SU-DHL-6 (cell line): ENCODE data around the gene GRAP2.

Source experiments
- H2AFZ ChIP-seq: fragments of 200-600 bp; sonication (generic); 2 replicates; pipeline ENCODE4 v1.6.1; 2014; ENCODE audit warnings: low read depth, mild to moderate bottlenecking, moderate library complexity, mixed read lengths, antibody characterized with exemption, low read length; ENCODE audit not compliant: severe bottlenecking
- H3F3A ChIP-seq: fragments of 200-600 bp; shearing (Covaris generic); 2 replicates; pipeline ENCODE4 v1.6.0; 2016; ENCODE audit warnings: antibody characterized with exemption, mild to moderate bottlenecking; ENCODE audit not compliant: insufficient read depth
- H3K27ac ChIP-seq: fragments of 200-600 bp; sonication (generic); 2 replicates; pipeline ENCODE4 v1.5.1; 2016; ENCODE audit warnings: low read depth, mild to moderate bottlenecking, low read length, moderate library complexity, mixed read lengths
- H3K27me3 ChIP-seq: fragments of 200-600 bp; sonication (generic), shearing (Covaris generic); 2 replicates; pipeline ENCODE4 v1.6.0; 2014; ENCODE audit warnings: mild to moderate bottlenecking, low read length
- H3K36me3 ChIP-seq: fragments of 200-600 bp; sonication (generic); 2 replicates; pipeline ENCODE4 v1.6.1; 2014; ENCODE audit warnings: mild to moderate bottlenecking, low read length, mixed read lengths
- H3K4me2 ChIP-seq: fragments of 300-600, 200-600 bp; shearing (Covaris generic), sonication (generic); 2 replicates; pipeline ENCODE4 v1.6.0; 2014; ENCODE audit warnings: low read length, low read depth, mild to moderate bottlenecking; ENCODE audit not compliant: poor library complexity, severe bottlenecking
- H3K4me3 ChIP-seq: fragments of 200-600 bp; sonication (generic); 2 replicates; pipeline ENCODE4 v1.5.1; 2014; ENCODE audit warnings: antibody characterized with exemption, low read length, mild to moderate bottlenecking, mixed read lengths; ENCODE audit not compliant: insufficient read depth, poor library complexity, severe bottlenecking
- H3K79me2 ChIP-seq: fragments of 200-600 bp; sonication (generic); 2 replicates; pipeline ENCODE4 v1.6.1; 2014; ENCODE audit warnings: mild to moderate bottlenecking, low read length, moderate library complexity; ENCODE audit not compliant: insufficient read depth
- H3K9ac ChIP-seq: fragments of 200-600 bp; sonication (generic); 2 replicates; pipeline ENCODE4 v1.7.0; 2014; ENCODE audit warnings: mild to moderate bottlenecking, low read length
- H3K9me2 ChIP-seq: fragments of 200-600 bp; sonication (generic); replicated peaks from 2 replicates; pipeline ENCODE4 v1.6.1; 2014; ENCODE audit warnings: low read length; ENCODE audit not compliant: insufficient read depth
- H3K9me3 ChIP-seq: fragments of 200-600 bp; sonication (generic); 2 replicates; pipeline ENCODE4 v1.6.1; 2014; ENCODE audit warnings: low read length, mixed read lengths; ENCODE audit not compliant: insufficient read depth
- H4K20me1 ChIP-seq: fragments of 200-600 bp; sonication (generic); 2 replicates; pipeline ENCODE4 v1.6.1; 2014; ENCODE audit warnings: low read depth, mild to moderate bottlenecking, antibody characterized with exemption, low read length, moderate library complexity, mixed read lengths
- EZH2phosphoT487 ChIP-seq: fragments of 200-600 bp; sonication (generic), shearing (Covaris generic); conservative IDR thresholded peaks from 2 replicates; pipeline ENCODE4 v1.6.1; 2018; ENCODE audit warnings: mild to moderate bottlenecking, antibody characterized with exemption, low read length, moderate library complexity, mixed read lengths
- TF ChIP-seq, protein P1 (sequence below): fragments of 200-600 bp; sonication (generic); IDR thresholded peaks from one replicate; pipeline ENCODE4 v1.5.1; 2017; ENCODE audit warnings: antibody characterized with exemption, mild to moderate bottlenecking, low read length, moderate library complexity; ENCODE audit not compliant: insufficient read depth, poor library complexity, severe bottlenecking

The GRAP2 gene

DNA sequence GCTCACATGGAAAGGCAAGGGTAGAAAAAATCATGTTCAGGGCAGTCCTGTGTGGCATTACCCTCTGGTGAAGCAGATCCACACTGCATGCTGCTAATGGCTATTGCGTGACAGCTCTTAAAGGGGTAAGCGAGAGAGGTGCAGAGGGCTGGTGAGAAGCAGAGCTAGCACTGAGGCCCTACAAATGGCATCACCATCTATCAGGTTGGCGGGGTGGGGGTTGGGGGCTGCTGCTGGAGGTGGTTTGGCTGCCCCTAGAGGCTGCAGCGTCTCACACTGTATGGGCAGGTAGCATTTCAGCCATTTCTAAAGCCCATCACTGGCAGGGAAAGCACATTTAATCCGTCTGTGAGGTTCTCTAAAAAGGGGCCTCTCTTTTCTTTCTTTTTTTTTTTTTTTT lies 42.5 kb downstream of the GRAP2 start:
- no peaks in the 10 kb centered on the region for H3K79me2 ChIP-seq
- no peaks in the 10 kb centered on the region for H3K36me3 ChIP-seq
- no peaks in the 10 kb centered on the region for H4K20me1 ChIP-seq
- TF ChIP-seq, protein P1, sequence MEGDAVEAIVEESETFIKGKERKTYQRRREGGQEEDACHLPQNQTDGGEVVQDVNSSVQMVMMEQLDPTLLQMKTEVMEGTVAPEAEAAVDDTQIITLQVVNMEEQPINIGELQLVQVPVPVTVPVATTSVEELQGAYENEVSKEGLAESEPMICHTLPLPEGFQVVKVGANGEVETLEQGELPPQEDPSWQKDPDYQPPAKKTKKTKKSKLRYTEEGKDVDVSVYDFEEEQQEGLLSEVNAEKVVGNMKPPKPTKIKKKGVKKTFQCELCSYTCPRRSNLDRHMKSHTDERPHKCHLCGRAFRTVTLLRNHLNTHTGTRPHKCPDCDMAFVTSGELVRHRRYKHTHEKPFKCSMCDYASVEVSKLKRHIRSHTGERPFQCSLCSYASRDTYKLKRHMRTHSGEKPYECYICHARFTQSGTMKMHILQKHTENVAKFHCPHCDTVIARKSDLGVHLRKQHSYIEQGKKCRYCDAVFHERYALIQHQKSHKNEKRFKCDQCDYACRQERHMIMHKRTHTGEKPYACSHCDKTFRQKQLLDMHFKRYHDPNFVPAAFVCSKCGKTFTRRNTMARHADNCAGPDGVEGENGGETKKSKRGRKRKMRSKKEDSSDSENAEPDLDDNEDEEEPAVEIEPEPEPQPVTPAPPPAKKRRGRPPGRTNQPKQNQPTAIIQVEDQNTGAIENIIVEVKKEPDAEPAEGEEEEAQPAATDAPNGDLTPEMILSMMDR, result no peak
- no peak for TF ChIP-seq EZH2phosphoT487
- no peaks in the 10 kb centered on the region for H3F3A ChIP-seq
- H3K9ac ChIP-seq, result no peak overlapping the region
- H3K4me2 ChIP-seq, result no peak overlapping the region
- no peaks in the 10 kb centered on the region for H3K27me3 ChIP-seq
- H2AFZ ChIP-seq, result no peak overlapping the region
- H3K27ac ChIP-seq, result no peak overlapping the region
- H3K9me3 ChIP-seq, result no peaks in the 10 kb centered on the region
- no peaks in the 10 kb centered on the region for H3K9me2 ChIP-seq
- no peak overlapping the region for H3K4me3 ChIP-seq

DNA sequence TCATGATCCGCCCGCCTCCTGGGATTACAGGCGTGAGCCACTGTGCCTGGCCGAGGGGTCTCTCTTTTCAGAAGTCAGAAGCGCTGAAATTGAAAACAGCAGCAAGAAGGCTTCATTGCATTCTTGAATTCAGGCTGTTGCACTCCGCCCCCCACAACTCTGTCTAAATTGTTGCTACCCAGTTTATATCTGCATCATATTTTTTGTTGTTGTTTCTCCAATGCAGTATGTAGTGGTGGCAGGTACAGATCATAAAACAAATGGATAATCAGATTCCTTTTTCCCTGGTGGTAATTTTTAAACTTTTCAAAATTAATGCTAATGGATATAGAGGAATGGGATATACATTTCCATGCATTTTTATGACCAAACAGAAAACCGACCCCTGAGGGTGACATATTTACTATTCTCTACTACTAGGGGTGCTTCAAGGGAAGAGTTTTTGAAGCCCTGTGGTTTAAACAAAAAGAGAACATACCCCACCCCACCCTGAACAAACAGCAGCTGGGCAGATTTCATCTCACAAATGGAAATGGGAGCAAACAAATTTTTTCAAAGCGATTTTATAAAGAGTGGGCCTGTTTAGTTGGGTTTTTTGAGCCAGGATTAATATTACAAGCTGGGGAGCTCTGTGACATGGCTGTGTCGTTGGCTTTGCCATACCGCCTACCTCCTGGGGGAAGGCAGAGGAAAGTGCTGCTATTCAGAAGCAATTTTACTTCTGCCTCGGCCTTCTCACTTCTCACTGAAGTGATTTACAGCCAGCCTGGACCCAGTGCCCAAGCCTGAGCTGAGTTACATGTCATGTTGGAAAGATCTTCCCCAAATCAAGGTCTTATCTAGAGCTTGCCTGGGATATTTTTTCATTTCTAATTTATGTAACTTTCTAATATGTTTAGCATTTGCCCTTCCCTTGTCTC lies 43.3 kb downstream of the GRAP2 start:
- Histone ChIP-seq H4K20me1 (no peaks in the 10 kb centered on the region), H3K4me2 (no peak overlapping the region), H3K27ac (no peak overlapping the region), H3K9me2 (no peaks in the 10 kb centered on the region), H3K27me3 (no peaks in the 10 kb centered on the region), H3F3A (no peaks in the 10 kb centered on the region), H3K36me3 (no peaks in the 10 kb centered on the region), H3K9ac (no peak overlapping the region), H2AFZ (no peak overlapping the region), H3K4me3 (no peak overlapping the region), H3K79me2 (no peaks in the 10 kb centered on the region), H3K9me3 (no peaks in the 10 kb centered on the region)
- TF ChIP-seq, protein P1, result no peak
- no peak for TF ChIP-seq EZH2phosphoT487

DNA sequence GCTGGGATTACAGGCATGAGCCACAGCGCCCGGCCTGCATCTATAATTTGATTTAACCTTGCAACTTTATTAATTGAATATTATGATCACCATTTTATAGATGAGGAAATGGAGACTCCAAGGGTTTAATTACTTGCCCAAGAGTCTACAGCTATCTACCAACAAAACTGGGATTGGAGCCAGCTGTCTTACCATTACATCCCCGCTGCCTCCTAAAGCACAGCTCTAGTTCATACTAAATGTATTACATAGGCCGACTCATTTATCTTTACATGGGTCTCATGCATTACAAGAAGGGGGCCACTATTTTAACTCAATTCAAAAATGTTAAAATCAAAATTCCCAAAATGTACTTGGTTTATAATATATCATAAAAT lies 45.2 kb downstream of the GRAP2 start:
- H3K4me2 ChIP-seq, result no peak overlapping the region

More for the DNA sequence above, 45.2 kb downstream of the GRAP2 start:
- Histone ChIP-seq H3K79me2 (no peaks in the 10 kb centered on the region), H2AFZ (no peak overlapping the region), H3K9ac (no peak overlapping the region), H4K20me1 (no peaks in the 10 kb centered on the region), H3K36me3 (no peaks in the 10 kb centered on the region), H3K27me3 (no peaks in the 10 kb centered on the region), H3K4me3 (no peak overlapping the region), H3K27ac (no peak overlapping the region), H3K9me3 (no peaks in the 10 kb centered on the region), H3F3A (no peaks in the 10 kb centered on the region), H3K9me2 (no peaks in the 10 kb centered on the region)
- TF ChIP-seq EZH2phosphoT487, result no peak
- TF ChIP-seq, protein P1, result no peak
